HG03571 (cell line): ENCODE data around the gene IGF2BP1.
"Not testable (repeated sequence)": the region's sequence is repeated elsewhere in the genome, so short reads cannot be mapped to it uniquely, and the experiment has no call there.

Source experiments
- ATAC-seq: cut with Tn5 transposase; IDR thresholded peaks from one replicate; pipeline ENCODE4 v1.9.1; 2021; ENCODE audit not compliant: unreplicated experiment

The IGF2BP1 gene

GRCh38 chr17:49090878-49091594 lies 93.9 kb downstream of the IGF2BP1 start:
- no peak for ATAC-seq

DNA sequence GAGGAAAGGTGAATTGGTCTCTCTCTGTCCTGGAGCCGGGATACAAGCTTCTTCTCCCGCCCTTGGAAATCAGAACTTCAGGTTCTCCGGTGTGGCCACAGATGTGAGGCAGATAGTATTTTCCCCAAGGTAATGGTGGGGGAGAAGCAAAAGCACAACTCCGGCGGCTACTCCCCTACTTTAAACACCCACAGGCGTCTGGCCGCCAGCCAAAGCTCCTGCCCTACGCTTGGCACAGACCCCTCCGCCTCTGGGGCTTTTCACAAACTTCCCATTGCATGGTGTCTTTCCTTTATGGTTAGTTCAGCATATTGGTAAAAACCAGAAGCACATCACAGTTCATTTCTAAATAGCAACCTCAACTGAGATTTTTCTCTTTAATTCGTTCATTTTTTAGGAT lies 95.9 kb downstream of the IGF2BP1 start:
- no peak for ATAC-seq

- ATAC-seq, result no peak
These were observed 103.4 kb downstream of the IGF2BP1 start for GRCh38 chr17:49100601-49101000.

DNA sequence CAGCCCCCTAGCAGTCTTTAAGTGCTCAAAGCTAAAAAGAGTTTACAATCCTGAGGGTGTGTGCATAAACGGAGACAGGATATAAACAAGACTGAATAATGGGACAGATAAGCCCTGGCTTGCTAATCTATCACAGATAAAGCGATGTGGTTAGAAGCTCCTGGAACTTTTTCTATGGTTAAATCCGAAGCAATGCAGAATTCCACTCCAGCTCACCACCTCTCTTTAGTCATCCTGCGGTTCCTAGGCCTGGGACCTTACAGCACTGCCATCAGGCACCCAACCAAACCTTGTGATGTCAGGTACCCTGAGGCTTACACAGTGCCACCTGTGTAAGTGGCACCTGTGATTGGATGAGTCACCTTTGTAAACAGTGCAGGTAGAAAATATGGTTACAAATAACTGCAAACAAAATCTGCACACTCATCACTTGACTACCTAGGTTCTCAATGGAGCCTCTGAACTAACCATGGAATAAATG lies 103.9 kb downstream of the IGF2BP1 start:
- ATAC-seq, result no peak

- ATAC-seq, result not testable (repeated sequence)
These were observed 106.2 kb downstream of the IGF2BP1 start for GRCh38 chr17:49103360-49103759.

GRCh38 chr17:49104511-49105074 lies 107.4 kb downstream of the IGF2BP1 start:
- no peak for ATAC-seq
